HuH-7.5 (cell line): Measurements from ENCODE around the gene PCBP3.
"Not testable (repeated sequence)": the region's sequence is repeated elsewhere in the genome, so short reads cannot be mapped to it uniquely, and the experiment has no call there.

Source experiments
- DNase-seq: peaks from one replicate; pipeline ENCODE4 v3.0.0; 2011; ENCODE audit warnings: low spot score

The PCBP3 gene

GRCh38 chr21:45876381-45877170 is 233.1 kb downstream of the PCBP3 start:
- no peak for DNase-seq

GRCh38 chr21:45877171-45877438 is 233.6 kb downstream of the PCBP3 start:
- no peak for DNase-seq

GRCh38 chr21:45877821-45878469 is 234.4 kb downstream of the PCBP3 start:
- DNase-seq = no peak

- DNase-seq = peak; percentile 71
Observed at GRCh38 chr21:45880097-45881068, 236.9 kb downstream of the PCBP3 start.

- DNase-seq = no peak
Observed at GRCh38 chr21:45882645-45883044, 239.1 kb downstream of the PCBP3 start.

- DNase-seq = no peak
Observed at GRCh38 chr21:45883090-45883489, 239.6 kb downstream of the PCBP3 start.

- no peak for DNase-seq
Observed at GRCh38 chr21:45885597-45885929, 242.0 kb downstream of the PCBP3 start.

- not testable (repeated sequence) for DNase-seq
Observed at GRCh38 chr21:45885930-45886601, 242.5 kb downstream of the PCBP3 start.

- DNase-seq = no peak
Observed at GRCh38 chr21:45886610-45887026, 243.1 kb downstream of the PCBP3 start.

GRCh38 chr21:45887120-45887611 is 243.6 kb downstream of the PCBP3 start:
- DNase-seq = no peak

- DNase-seq = no peak
Observed at GRCh38 chr21:45887788-45888187, 244.3 kb downstream of the PCBP3 start.

GRCh38 chr21:45888386-45889009 is 245.0 kb downstream of the PCBP3 start:
- no peak for DNase-seq

GRCh38 chr21:45889256-45889655 is 245.7 kb downstream of the PCBP3 start:
- no peak for DNase-seq

GRCh38 chr21:45889961-45890360 is 246.4 kb downstream of the PCBP3 start:
- DNase-seq = no peak

- no peak for DNase-seq
Observed at GRCh38 chr21:45891388-45892155, 248.0 kb downstream of the PCBP3 start.

- DNase-seq = no peak
Observed at GRCh38 chr21:45892156-45892915, 248.8 kb downstream of the PCBP3 start.

- no peak for DNase-seq
Observed at GRCh38 chr21:45892916-45893739, 249.6 kb downstream of the PCBP3 start.

- no peak for DNase-seq
Observed at GRCh38 chr21:45893740-45894449, 250.4 kb downstream of the PCBP3 start.

GRCh38 chr21:45894450-45894825 is 250.9 kb downstream of the PCBP3 start:
- no peak for DNase-seq
